CD4-positive, alpha-beta T cell (primary cell): ENCODE measurements around the gene ZNF280A. TPM values are rescaled to one million over a fixed set of nuclear protein-coding genes. Genes with fewer than 3 reads are reported as not detected.

Experiments used
- ATAC-seq: fragments of 200-7000 bp; cut with Tn5 transposase; one replicate; pipeline ENCODE4 v1.10.0; 2022; ENCODE audit warnings: mild to moderate bottlenecking; ENCODE audit not compliant: poor library complexity
- CTCF ChIA-PET: fragments of 350-600 bp; sonication (Branson Sonifier 250); formaldehyde crosslinking; loops from one replicate; lab custom pipeline; 2021; ENCODE audit warnings: antibody characterized with exemption, inconsistent platforms; lab: Charles Lee
- POLR2A ChIA-PET: fragments of 350-600 bp; sonication (Branson Sonifier 250); formaldehyde crosslinking; loops from one replicate; lab custom pipeline; 2021; ENCODE audit warnings: antibody characterized with exemption, inconsistent platforms; lab: Charles Lee
- DNase-seq, 14 experiments: peaks; one replicate each; pipeline ENCODE4 v3.0.0-alpha.2; 2013 to 2020; ENCODE audit warnings: mixed read lengths in 2 of 14
- H3K27ac ChIP-seq, 2 donors: one replicate each; pipeline versions ENCODE4 v1.5.1 to v1.7.0; 2013; ENCODE audit warnings: low read length in 2 of 2, low read depth in 1 of 2, mild to moderate bottlenecking in 1 of 2
- H3K27me3 ChIP-seq, 2 experiments: 1 replicate in 1 of 2; 2 replicates in 1 of 2; pipeline versions ENCODE4 v1.6.1 to v1.7.0; 2013; ENCODE audit warnings: low read length in 2 of 2, control low read depth in 1 of 2, mild to moderate bottlenecking in 1 of 2, moderate library complexity in 1 of 2; ENCODE audit not compliant: insufficient read depth in 2 of 2, control insufficient read depth in 1 of 2
- H3K36me3 ChIP-seq: one replicate; pipeline ENCODE4 v1.6.1; 2013; ENCODE audit warnings: low read length, control low read depth; ENCODE audit not compliant: insufficient read depth
- H3K4me1 ChIP-seq: one replicate; pipeline ENCODE4 v1.6.1; 2013; ENCODE audit warnings: low read length, control low read depth; ENCODE audit not compliant: insufficient read depth
- H3K4me3 ChIP-seq: one replicate; pipeline ENCODE4 v1.5.1; 2013; ENCODE audit warnings: mild to moderate bottlenecking, low read length, moderate library complexity
- H3K9me3 ChIP-seq, 2 experiments: 1 replicate in 1 of 2; 2 replicates in 1 of 2; pipeline versions ENCODE4 v1.6.1 to v1.7.0; 2013; ENCODE audit warnings: low read length in 2 of 2, mild to moderate bottlenecking in 2 of 2, control low read depth in 1 of 2, moderate library complexity in 1 of 2; ENCODE audit not compliant: control insufficient read depth in 1 of 2, insufficient read depth in 1 of 2
- H3K27ac Mint-ChIP-seq: one replicate; pipeline ENCODE4 v1.8.0; 2020; ENCODE audit warnings: mixed read lengths
- H3K27me3 Mint-ChIP-seq: one replicate; pipeline ENCODE4 v1.8.0; 2021; ENCODE audit warnings: mixed read lengths
- H3K36me3 Mint-ChIP-seq: one replicate; pipeline ENCODE4 v1.8.0; 2021; ENCODE audit warnings: low read depth, mixed read lengths
- H3K4me1 Mint-ChIP-seq: one replicate; pipeline ENCODE4 v1.8.0; 2021; ENCODE audit warnings: low read depth, mixed read lengths
- H3K4me3 Mint-ChIP-seq: one replicate; pipeline ENCODE4 v1.8.0; 2020; ENCODE audit warnings: mild to moderate bottlenecking, mixed read lengths
- H3K9me3 Mint-ChIP-seq: one replicate; pipeline ENCODE4 v1.8.0; 2020; ENCODE audit warnings: mixed read lengths
- CTCF ChIP-seq: fragments of 200-600 bp; IDR thresholded peaks from one replicate; pipeline ENCODE4 v1.8.0; 2022; ENCODE audit warnings: antibody characterized with exemption, mild to moderate bottlenecking
- intact Hi-C, 2 experiments: fragments of 100-400 bp; cut with DNase I in 1 of 2; cut with micrococcal nuclease in 1 of 2; formaldehyde crosslinking; loops; one replicate each; pipeline versions ENCODE4 v1.15.1 to v1.9.0; 2023 to 2025; cut with DNase I, micrococcal nuclease
- total RNA-seq, 174 experiments: library from RNA in 2 of 174; stranded (reverse) in 2 of 174; gene quantifications; one replicate each; pipeline ENCODE4 v1.2.3 and lab custom pipeline; 2021 to 2026

The ZNF280A gene
- total RNA-seq, 2 experiments from 2014 or later: not detected

DNA sequence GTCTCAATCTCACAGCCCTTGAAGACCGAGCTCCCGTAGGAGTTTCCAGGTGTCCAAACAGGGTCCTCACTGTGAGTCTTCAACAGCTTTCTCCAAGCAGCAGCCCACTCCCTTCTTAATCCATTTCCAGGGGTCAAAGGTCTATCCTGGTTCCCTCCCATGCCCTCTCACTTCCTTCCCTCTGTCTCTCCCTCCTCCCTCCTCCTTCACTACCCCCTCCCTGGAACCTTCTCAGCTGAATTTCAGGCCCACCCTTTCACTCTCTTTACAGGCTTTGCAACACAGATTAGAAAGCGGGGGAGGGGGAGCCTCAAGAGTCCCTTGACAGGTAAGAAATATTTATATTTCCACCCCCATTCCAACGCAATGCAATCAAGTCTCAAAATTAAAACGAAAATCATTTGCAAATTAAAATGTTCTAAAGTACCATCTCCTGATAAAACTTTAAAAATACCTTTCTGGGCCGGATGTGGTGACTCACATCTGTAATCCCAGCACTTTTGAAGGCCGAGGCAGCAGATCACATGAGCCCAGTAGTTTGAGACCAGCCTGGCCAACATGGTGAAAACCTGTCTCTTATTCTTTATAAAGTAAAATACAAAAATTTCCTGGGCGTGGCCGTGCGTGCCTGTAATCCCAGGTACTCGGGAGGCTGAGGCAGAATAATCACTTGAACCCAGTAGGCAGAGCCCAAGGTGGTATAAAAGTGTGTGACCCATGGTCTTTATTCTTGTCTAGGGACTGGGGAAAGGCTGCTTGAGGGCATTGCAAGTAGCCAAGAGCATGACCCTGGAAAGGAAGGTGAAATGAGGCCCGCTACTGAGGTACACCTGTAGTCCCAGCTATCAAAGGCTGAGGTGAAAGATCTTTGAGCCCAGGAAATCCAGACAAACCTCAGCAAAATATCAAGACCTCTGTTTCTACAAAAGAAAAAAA lies 865 bp upstream of the ZNF280A start:
- H3K27me3 Mint-ChIP-seq: peaks cover 37% of the 10 kb centered on the region
- ChIA-PET POLR2A (no interaction called here), CTCF (no interaction called here)
- DNase-seq (no peak), ATAC-seq (no peak)
- no peaks in the 10 kb centered on the region for H3K27me3 ChIP-seq
- H3K36me3 Mint-ChIP-seq: no peaks in the 10 kb centered on the region
- intact Hi-C loops: no loop called here
- no peak overlapping the region for H3K27ac Mint-ChIP-seq
- H3K9me3 ChIP-seq: no peaks in the 10 kb centered on the region
- no peak overlapping the region for H3K4me3 Mint-ChIP-seq
- H3K36me3 ChIP-seq: no peaks in the 10 kb centered on the region
- no peaks in the 10 kb centered on the region for H3K4me1 Mint-ChIP-seq
- H3K4me3 ChIP-seq: no peak overlapping the region
- TF ChIP-seq CTCF: no peak
- H3K4me1 ChIP-seq: no peaks in the 10 kb centered on the region
- no peak overlapping the region for H3K27ac ChIP-seq
- no peaks in the 10 kb centered on the region for H3K9me3 Mint-ChIP-seq

- intact Hi-C loops: no loop called here
- no peaks in the 10 kb centered on the region for H3K36me3 Mint-ChIP-seq
- H3K4me1 Mint-ChIP-seq: no peaks in the 10 kb centered on the region
- ChIA-PET POLR2A (no interaction called here), CTCF (no interaction called here)
- peaks cover 0 to 5% of the 10 kb centered on the region in 2 experiments for H3K27me3 ChIP-seq
- DNase-seq: no peak
- H3K36me3 ChIP-seq: no peaks in the 10 kb centered on the region
- peaks cover 45% of the 10 kb centered on the region for H3K27me3 Mint-ChIP-seq
- H3K4me3 ChIP-seq: no peak overlapping the region
- no peaks in the 10 kb centered on the region for H3K9me3 Mint-ChIP-seq
- H3K27ac ChIP-seq: no peak overlapping the region
- H3K4me1 ChIP-seq: no peaks in the 10 kb centered on the region
- no peak for TF ChIP-seq CTCF
- no peaks in the 10 kb centered on the region for H3K9me3 ChIP-seq
- no peak for ATAC-seq
- no peak overlapping the region for H3K4me3 Mint-ChIP-seq
- H3K27ac Mint-ChIP-seq: no peak overlapping the region
Measured at GRCh38 chr22:22519591-22519990, 479 bp downstream of the ZNF280A start.

DNA sequence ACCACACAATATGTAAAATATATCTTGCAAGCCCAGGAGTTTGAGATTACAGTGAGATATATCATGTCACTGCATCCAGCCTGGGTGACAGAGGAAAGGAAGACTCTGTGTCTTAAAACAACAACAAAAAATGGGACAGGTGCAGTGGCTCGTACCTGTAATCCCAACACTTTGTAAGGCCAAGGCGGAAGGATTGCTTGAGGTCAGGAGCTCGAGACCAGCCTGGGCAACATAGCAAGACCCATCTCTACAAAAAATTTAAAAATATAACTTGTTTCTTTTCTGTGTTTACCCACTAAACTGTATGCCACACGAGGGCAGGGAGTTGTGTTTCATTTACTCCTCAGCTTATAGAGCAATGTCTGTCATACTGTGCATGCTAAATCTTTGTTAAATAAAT lies 3.1 kb downstream of the ZNF280A start:
- Histone ChIP-seq H3K9me3 (no peaks in the 10 kb centered on the region), H3K27me3 (peaks cover 0 to 5% of the 10 kb centered on the region in 2 experiments), H3K4me1 (no peaks in the 10 kb centered on the region), H3K4me3 (no peak overlapping the region), H3K27ac (no peak overlapping the region), H3K36me3 (no peaks in the 10 kb centered on the region)
- no peak for ATAC-seq
- POLR2A ChIA-PET: no interaction called here
- Mint-ChIP-seq H3K27ac (no peak overlapping the region), H3K27me3 (peaks cover 64% of the 10 kb centered on the region), H3K9me3 (no peaks in the 10 kb centered on the region), H3K4me3 (no peak overlapping the region), H3K4me1 (no peaks in the 10 kb centered on the region), H3K36me3 (no peaks in the 10 kb centered on the region)
- no peak for DNase-seq
- intact Hi-C loops: no loop called here
- no peak for TF ChIP-seq CTCF
- CTCF ChIA-PET: interaction anchor here (1.0 kb wide), 1 partner anchor 12 kb away, joined by 3 read pairs; no protein-coding TSS in a partner anchor
